ENCODE results near the gene TRIM42. TPM values are rescaled to one million over a fixed set of nuclear protein-coding genes. Genes with fewer than 3 reads are reported as not detected.

Gene TRIM42
- total and polyA plus RNA-seq, 2 donors: not detected

DNA sequence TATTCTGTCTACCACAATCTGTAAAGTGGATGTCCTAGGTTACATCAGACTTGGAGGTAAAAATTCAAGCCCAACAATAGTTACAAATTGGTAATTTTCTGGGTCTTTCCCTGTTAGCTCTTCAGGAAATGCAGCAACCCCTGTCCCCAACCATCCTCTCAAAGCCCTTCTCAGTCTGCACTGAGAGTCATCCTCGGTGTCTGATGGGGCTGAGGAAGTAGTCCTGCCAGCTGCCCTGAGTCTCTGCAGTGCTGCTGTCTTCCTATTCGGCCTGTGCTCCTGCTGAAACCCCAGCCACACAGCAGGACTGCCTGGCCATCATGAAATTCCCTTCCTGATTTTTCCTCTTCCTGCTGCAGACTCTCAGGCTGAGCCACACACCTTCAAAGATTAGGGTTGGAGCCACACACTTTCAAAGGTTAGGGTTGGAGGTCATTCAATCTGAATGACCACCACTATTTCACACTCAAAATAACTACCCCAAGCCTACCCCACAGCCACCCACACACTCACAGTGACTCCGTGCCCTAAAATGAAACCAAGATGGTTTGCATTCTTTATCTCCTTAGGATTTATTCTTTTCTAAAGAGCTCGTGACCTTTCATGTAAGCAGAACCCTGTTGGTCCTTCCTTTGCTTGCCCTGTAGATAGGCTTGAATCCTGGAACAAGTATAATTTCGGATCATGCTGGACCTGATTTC is 17.6 kb downstream of the TRIM42 start:
- Histone ChIP-seq H3K4me1 (ENCODE audit: insufficient read depth) (no peaks in the 10 kb centered on the region), H3K4me3 (ENCODE audit: low read depth, low read length) (no peak overlapping the region), H3K27ac (ENCODE audit: low read depth) (no peak overlapping the region), H3K36me3 (ENCODE audit: insufficient read depth) (no peaks in the 10 kb centered on the region)
- WGBS: 46% methylated on average over 5 of the region's 5 CpGs
- DNase-seq (ENCODE audit: extremely low spot score): no peak

DNA sequence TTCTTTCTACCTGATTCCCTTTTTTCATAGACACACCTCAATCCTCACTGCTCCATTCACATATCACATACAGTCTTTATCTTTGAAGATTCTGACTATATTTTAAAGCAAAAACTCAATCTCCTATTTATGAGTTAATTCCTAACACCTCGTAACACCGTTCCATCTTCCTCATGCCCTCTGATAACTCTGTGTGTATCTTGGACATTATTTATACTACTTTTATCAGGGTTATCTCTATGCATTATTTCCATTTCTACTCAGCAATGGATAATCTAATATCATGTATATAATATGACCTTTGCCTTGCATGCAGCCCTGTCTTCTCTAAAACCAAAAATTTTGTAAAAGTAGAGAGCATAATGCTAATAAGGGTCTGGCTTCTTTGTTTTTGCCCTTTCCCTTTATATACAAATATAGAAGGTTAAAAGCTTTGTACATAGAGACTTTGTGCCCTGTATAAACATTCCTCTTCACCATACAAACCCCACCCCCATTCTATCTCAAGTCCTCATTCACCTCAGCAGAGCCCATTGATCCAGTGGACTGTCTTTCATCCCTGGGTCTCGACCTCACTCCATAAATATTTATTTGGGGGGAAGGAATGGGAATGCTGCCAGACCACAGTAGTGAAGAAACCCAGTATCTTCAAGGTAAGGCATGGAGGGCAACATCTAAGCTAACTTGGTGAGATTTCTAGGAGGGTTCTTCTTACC is 21.8 kb downstream of the TRIM42 start:
- no peak overlapping the region for H3K4me3 ChIP-seq (ENCODE audit: low read depth, low read length)
- H3K27ac ChIP-seq (ENCODE audit: low read depth): no peak overlapping the region
- H3K36me3 ChIP-seq (ENCODE audit: insufficient read depth): no peaks in the 10 kb centered on the region
- no peak for DNase-seq (ENCODE audit: extremely low spot score)
- 33% methylated on average over 3 of the region's 3 CpGs for WGBS
- H3K4me1 ChIP-seq (ENCODE audit: insufficient read depth): no peaks in the 10 kb centered on the region

DNA sequence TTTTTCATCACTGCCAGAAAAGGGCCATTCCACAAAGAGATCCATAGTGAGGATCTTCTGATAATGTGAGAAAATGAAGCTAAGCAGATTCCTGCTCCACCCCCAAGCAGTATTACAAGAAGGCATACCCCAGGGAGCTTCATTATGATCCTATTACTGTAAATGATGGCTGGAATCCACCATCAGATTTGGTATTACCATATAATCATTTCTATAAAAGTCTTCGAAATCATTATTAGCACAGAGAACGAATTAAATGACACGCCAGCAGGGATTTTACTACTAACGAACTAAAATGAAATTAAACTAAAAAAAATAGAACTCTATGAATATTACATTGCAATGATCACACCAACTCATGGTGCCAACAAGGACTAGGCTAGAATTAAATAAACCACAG is 24.4 kb downstream of the TRIM42 start:
- H3K27ac ChIP-seq (ENCODE audit: low read depth): no peak overlapping the region
- H3K36me3 ChIP-seq (ENCODE audit: insufficient read depth): no peaks in the 10 kb centered on the region
- 91% methylated on average over 4 of the region's 4 CpGs for WGBS
- H3K4me3 ChIP-seq (ENCODE audit: low read depth, low read length): no peak overlapping the region
- H3K4me1 ChIP-seq (ENCODE audit: insufficient read depth): no peaks in the 10 kb centered on the region
- DNase-seq (ENCODE audit: extremely low spot score): no peak

DNA sequence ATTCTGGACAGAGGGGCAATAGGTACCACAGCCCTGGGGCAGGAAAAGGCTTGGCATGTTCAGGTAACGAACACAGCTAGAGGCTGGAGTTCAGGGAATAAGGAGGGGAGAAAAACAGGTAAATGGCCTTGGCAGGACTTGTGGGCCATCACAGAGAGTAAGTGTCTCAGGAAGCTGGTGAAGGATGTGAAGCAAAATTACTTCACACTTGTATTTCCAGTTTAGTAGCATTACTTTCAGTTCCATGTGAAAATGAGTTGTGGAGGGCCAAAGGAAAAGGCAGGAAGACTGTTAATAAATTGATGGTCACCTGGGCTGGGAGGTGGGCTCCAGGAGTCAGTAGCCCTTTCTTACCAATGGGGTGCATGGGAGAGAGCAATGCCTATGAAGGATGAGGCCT is 25.6 kb downstream of the TRIM42 start:
- 73% methylated on average over 1 of the region's 1 CpG for WGBS
- no peak overlapping the region for H3K27ac ChIP-seq (ENCODE audit: low read depth)

DNA sequence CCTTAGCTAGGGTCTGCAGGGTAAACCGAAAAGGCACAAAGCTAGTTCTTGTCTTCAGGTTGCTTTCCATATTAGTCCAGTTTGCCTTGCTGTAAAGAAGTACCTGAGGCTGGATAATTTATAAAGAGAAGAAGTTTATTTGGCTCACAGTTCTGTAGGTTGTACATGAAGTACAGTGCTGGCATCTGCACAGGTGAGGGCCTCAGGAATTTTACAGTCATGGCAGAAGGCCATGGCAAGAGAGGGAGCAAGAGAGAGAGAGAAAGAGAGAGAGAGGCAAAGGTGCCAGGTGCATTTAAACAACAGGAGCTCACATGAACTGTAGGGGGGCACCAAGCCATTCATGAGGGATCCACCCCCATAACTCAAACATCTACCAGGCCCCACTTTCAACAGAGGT is 26.9 kb downstream of the TRIM42 start:
- no peaks in the 10 kb centered on the region for H3K4me1 ChIP-seq (ENCODE audit: insufficient read depth)
- no peak for DNase-seq (ENCODE audit: extremely low spot score)
- 85% methylated on average over 1 of the region's 1 CpG for WGBS
- H3K4me3 ChIP-seq (ENCODE audit: low read depth, low read length): no peak overlapping the region
- no peak overlapping the region for H3K27ac ChIP-seq (ENCODE audit: low read depth)
- H3K36me3 ChIP-seq (ENCODE audit: insufficient read depth): no peaks in the 10 kb centered on the region

More for the DNA sequence above, 25.6 kb downstream of the TRIM42 start:
- H3K4me3 ChIP-seq (ENCODE audit: low read depth, low read length): no peak overlapping the region
- no peaks in the 10 kb centered on the region for H3K36me3 ChIP-seq (ENCODE audit: insufficient read depth)
- H3K4me1 ChIP-seq (ENCODE audit: insufficient read depth): no peaks in the 10 kb centered on the region
- no peak for DNase-seq (ENCODE audit: extremely low spot score)

DNA sequence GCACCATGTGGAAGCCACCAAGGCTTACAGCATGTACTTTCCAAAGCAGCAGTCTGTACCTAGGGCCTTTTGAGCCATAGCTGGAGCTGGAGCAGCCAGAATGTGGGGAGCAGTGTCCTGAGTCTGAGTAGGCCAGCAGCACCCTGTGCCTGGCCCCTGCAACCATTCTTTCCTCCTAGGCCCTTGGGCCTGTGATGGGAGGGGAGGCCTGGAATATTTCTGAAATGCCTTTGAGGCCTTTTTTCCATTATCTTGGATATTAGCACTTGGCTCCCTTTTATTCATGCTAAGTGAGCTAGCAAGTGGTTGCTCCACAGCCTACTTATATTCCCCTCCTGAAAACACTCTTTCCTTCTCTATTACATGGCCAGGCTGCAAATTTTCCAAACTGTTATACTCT is 28.1 kb downstream of the TRIM42 start:
- no peak overlapping the region for H3K27ac ChIP-seq (ENCODE audit: low read depth)
- no peak for DNase-seq (ENCODE audit: extremely low spot score)
- H3K4me1 ChIP-seq (ENCODE audit: insufficient read depth): no peaks in the 10 kb centered on the region
- no peaks in the 10 kb centered on the region for H3K36me3 ChIP-seq (ENCODE audit: insufficient read depth)
- no peak overlapping the region for H3K4me3 ChIP-seq (ENCODE audit: low read depth, low read length)

DNA sequence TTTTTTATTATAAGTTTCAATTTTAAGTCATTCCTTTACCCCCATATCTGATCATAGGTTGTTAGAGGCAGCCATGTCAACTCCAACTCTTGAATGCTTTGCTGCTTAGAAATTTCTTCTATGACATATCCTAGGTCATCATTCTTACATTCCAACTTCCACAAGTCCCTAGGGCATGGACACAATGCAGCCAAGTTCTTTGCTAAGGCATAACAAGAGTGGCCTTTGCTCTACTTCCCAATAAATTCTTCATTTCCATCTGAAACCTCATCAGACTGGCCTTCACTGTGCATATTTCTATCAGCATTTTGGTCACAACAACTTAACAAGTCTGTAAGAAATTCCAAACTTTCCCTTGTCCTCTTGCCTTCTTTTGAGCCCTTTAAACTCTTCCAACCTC is 28.5 kb downstream of the TRIM42 start:
- Histone ChIP-seq H3K27ac (ENCODE audit: low read depth) (no peak overlapping the region), H3K4me3 (ENCODE audit: low read depth, low read length) (no peak overlapping the region), H3K36me3 (ENCODE audit: insufficient read depth) (no peaks in the 10 kb centered on the region), H3K4me1 (ENCODE audit: insufficient read depth) (no peaks in the 10 kb centered on the region)
- no peak for DNase-seq (ENCODE audit: extremely low spot score)

DNA sequence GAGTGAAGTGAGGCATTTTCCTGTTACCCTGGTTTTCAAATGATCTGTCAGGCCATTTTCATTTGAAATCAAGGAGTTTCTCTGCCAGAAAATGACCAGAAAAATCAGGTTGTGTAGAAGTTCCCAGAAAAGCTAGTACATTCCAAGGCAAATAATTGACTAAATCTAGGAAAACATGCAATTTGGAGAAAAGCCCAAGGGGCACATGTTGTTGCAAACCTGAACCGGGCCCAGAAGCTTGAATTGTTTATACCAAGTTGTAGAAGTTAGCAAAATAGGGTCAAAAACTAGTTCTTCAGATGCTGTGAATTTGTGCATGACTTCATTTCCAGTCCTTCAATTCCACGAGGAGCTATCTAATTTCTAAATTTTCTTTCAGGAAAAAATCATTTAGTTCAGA is 31.0 kb downstream of the TRIM42 start:
- Histone ChIP-seq H3K4me1 (ENCODE audit: insufficient read depth) (no peaks in the 10 kb centered on the region), H3K4me3 (ENCODE audit: low read depth, low read length) (no peak overlapping the region), H3K27ac (ENCODE audit: low read depth) (no peak overlapping the region), H3K36me3 (ENCODE audit: insufficient read depth) (no peaks in the 10 kb centered on the region)
- no peak for DNase-seq (ENCODE audit: extremely low spot score)
- 43% methylated on average over 2 of the region's 2 CpGs for WGBS

DNA sequence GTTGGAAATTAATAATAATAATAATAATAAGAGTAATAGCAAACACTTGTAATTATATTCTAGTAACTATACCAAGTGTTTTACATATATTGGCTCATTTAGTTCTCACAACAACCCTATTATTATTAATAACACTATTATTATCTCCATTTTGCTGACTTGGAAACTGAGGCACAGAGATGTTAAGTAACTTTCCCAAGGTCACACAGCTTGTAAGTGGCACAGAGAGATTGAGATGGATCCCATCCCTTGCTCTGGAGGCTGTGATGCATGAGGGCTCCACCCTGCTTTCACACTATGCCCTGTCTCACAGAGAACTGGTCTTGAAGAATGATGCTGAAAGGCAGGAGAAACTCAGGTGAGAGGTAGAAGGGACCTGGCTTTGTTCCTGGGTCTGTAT is 31.9 kb downstream of the TRIM42 start:
- Histone ChIP-seq H3K27ac (ENCODE audit: low read depth) (no peak overlapping the region), H3K4me3 (ENCODE audit: low read depth, low read length) (no peak overlapping the region), H3K4me1 (ENCODE audit: insufficient read depth) (no peaks in the 10 kb centered on the region), H3K36me3 (ENCODE audit: insufficient read depth) (no peaks in the 10 kb centered on the region)
- no peak for DNase-seq (ENCODE audit: extremely low spot score)

DNA sequence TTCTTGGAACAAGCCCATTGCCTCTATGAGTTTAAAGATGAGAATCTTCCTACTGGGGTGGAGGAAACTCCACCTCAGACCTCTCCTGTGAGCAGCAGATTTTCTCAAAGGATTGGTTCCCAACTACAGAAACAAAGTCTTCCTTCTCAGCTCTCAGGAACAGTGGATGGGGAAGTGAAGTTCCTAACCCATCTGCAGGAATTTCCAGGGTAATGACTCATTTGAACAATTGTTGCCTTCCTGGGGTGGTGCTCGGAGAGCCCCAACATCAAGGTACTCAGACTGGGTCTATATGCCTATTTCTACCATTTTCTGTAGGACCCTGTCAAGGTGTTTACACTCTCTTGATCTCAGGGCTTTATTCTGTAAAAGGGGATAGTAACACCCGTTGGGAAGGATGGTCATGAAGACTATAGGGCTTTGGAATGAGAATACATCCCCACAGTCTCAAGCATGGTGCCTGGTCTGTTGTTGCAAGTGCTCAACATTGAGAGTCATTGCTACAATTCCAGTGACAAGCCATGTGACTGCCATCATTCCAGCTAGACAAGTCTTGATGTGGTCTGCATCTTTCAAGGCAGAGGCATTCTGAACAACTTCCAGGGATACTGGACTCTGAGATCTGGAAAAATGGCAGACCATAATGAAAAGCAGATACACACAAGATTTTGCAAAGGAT is 33.0 kb downstream of the TRIM42 start:
- DNase-seq (ENCODE audit: extremely low spot score): no peak
- no peaks in the 10 kb centered on the region for H3K4me1 ChIP-seq (ENCODE audit: insufficient read depth)
- 74% methylated on average over 2 of the region's 2 CpGs for WGBS
- no peaks in the 10 kb centered on the region for H3K36me3 ChIP-seq (ENCODE audit: insufficient read depth)
- H3K4me3 ChIP-seq (ENCODE audit: low read depth, low read length): no peak overlapping the region
- no peak overlapping the region for H3K27ac ChIP-seq (ENCODE audit: low read depth)

DNA sequence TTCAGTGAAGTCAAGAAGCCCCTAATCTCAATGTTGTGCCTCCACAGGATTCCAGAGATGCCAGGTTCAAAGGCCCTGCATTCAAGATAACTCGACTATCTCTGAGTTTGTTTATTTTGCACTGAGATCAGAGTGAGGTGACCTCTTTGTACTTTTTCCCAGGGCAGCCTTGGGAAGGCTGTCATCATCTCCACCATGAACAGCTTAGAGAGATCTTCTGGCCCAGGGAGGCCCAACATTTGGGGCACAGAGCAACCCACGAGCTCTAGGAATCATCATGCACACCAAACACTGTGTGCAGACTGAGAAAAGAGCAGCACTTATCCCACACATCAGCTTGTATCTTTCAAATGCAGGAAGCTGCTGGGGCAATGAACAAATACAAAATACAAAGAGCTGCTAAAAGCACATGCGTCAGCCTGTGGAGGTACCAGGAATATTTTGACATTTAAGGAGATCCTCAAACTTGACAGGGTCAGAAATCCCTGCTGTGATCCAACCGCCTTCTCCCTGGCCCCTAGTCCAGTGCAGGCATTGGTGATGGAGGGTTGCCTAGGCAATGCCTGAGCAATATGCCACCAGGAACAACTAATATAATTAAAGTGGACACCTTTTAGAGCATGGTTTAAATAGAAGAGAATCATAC is 33.6 kb downstream of the TRIM42 start:
- H3K36me3 ChIP-seq (ENCODE audit: insufficient read depth): no peaks in the 10 kb centered on the region
- H3K4me1 ChIP-seq (ENCODE audit: insufficient read depth): no peaks in the 10 kb centered on the region
- 44% methylated on average over 4 of the region's 4 CpGs for WGBS
- H3K4me3 ChIP-seq (ENCODE audit: low read depth, low read length): no peak overlapping the region
- H3K27ac ChIP-seq (ENCODE audit: low read depth): no peak overlapping the region
- no peak for DNase-seq (ENCODE audit: extremely low spot score)

DNA sequence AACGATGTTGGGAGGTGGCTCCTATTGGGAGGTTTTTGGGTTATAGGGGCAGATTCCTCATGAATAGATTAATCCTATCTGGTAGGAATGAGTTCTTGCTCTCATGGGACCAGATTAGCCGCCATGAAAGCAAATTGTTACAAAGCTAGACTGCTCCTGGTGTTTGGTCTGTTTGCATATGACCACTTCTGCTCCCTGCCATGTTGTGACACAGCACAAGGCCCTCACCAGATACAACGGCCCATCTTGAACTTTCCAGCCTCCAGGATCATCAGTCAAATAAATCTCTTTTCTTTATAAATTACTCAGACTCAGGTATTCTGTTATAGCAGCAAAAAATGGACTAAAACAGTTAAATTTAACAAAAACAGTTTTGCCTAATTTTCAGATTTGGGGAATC is 34.4 kb downstream of the TRIM42 start:
- WGBS: 80% methylated on average over 3 of the region's 3 CpGs
- Histone ChIP-seq H3K27ac (ENCODE audit: low read depth) (no peak overlapping the region), H3K4me3 (ENCODE audit: low read depth, low read length) (no peak overlapping the region), H3K4me1 (ENCODE audit: insufficient read depth) (no peaks in the 10 kb centered on the region), H3K36me3 (ENCODE audit: insufficient read depth) (no peaks in the 10 kb centered on the region)
- no peak for DNase-seq (ENCODE audit: extremely low spot score)

DNA sequence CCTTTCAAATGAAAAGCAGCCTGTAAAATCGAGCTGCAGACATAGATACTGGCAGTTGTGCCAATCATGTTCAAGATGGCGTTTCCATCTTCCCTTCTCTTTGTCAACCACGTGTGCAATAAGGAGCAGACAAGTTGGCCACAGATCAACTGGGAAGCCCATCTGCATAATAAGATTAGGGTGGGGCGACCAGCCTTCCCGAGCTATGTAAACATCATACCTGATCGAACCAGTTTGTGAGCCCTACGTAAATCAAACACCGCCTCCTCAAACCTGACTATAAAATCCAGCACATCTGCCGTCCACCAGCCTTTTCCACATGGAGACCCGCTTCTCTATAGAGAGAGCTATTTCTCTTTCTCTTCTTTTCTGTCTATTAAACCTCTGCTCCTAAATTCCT is 37.2 kb downstream of the TRIM42 start:
- Histone ChIP-seq H3K36me3 (ENCODE audit: insufficient read depth) (no peaks in the 10 kb centered on the region), H3K4me1 (ENCODE audit: insufficient read depth) (no peaks in the 10 kb centered on the region), H3K27ac (ENCODE audit: low read depth) (no peak overlapping the region), H3K4me3 (ENCODE audit: low read depth, low read length) (no peak overlapping the region)
- 61% methylated on average over 10 of the region's 10 CpGs for WGBS
- no peak for DNase-seq (ENCODE audit: extremely low spot score)

DNA sequence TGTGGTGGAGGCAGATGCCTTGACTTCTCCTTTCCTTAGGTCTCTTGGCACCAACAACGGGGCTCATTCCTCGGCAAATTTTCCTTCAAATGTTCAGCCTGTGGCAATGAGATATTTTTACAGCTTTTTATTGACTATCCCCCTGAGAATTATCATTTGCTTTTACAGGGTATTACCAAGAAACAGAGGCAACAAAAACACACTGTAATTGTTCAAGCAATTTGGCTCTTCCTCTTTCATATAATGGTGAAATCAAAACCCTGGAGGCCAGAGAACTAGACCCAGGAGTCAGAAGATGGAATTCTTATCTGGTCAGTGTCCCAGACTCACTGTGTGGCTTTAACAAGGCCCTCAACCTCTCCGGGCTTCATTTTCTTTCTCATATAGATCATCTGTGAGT is 40.1 kb downstream of the TRIM42 start:
- Histone ChIP-seq H3K4me1 (ENCODE audit: insufficient read depth) (no peaks in the 10 kb centered on the region), H3K4me3 (ENCODE audit: low read depth, low read length) (no peak overlapping the region), H3K27ac (ENCODE audit: low read depth) (no peak overlapping the region), H3K36me3 (ENCODE audit: insufficient read depth) (no peaks in the 10 kb centered on the region)
- 83% methylated on average over 3 of the region's 3 CpGs for WGBS
- no peak for DNase-seq (ENCODE audit: extremely low spot score)
